ENCODE data around the gene PIK3CD.

DNA sequence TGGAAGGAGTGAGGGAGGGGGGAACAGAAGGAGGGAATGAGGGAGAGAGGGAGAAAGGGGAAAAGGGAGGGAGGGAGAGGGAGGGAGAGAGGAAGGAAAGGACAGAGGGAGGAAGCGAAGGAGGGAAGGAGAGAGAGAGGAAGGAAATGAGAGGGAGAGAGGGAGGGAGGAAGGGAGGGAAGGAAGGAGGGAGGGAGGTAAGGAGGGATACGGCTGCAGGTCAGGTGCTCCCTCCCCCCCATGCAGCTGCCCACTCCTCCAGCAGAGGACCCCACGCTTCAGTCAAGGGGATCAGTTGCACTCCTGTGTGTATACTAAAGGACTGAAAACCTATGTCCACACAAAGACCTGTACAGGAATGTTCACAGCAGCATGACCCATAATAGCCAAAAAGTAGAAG is 117.5 kb downstream of the PIK3CD start:
- no peak for TF ChIP-seq POLR2A (IDR thresholded peaks at IDR 0.05)
- TF ChIP-seq, protein P1, sequence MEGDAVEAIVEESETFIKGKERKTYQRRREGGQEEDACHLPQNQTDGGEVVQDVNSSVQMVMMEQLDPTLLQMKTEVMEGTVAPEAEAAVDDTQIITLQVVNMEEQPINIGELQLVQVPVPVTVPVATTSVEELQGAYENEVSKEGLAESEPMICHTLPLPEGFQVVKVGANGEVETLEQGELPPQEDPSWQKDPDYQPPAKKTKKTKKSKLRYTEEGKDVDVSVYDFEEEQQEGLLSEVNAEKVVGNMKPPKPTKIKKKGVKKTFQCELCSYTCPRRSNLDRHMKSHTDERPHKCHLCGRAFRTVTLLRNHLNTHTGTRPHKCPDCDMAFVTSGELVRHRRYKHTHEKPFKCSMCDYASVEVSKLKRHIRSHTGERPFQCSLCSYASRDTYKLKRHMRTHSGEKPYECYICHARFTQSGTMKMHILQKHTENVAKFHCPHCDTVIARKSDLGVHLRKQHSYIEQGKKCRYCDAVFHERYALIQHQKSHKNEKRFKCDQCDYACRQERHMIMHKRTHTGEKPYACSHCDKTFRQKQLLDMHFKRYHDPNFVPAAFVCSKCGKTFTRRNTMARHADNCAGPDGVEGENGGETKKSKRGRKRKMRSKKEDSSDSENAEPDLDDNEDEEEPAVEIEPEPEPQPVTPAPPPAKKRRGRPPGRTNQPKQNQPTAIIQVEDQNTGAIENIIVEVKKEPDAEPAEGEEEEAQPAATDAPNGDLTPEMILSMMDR (IDR thresholded peaks at IDR 0.05) = no peak
